ENCODE data around the gene ZNF444.

GRCh38 chr19:56201973-56202372, 60.9 kb downstream of the ZNF444 start, which contains the start of gene ZSCAN5C:
- TF ChIP-seq, protein P1, sequence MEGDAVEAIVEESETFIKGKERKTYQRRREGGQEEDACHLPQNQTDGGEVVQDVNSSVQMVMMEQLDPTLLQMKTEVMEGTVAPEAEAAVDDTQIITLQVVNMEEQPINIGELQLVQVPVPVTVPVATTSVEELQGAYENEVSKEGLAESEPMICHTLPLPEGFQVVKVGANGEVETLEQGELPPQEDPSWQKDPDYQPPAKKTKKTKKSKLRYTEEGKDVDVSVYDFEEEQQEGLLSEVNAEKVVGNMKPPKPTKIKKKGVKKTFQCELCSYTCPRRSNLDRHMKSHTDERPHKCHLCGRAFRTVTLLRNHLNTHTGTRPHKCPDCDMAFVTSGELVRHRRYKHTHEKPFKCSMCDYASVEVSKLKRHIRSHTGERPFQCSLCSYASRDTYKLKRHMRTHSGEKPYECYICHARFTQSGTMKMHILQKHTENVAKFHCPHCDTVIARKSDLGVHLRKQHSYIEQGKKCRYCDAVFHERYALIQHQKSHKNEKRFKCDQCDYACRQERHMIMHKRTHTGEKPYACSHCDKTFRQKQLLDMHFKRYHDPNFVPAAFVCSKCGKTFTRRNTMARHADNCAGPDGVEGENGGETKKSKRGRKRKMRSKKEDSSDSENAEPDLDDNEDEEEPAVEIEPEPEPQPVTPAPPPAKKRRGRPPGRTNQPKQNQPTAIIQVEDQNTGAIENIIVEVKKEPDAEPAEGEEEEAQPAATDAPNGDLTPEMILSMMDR (IDR thresholded peaks at IDR 0.05), result no peak
- TF ChIP-seq POLR2A (IDR thresholded peaks at IDR 0.05), result no peak
